HEK293 (cell line): ENCODE results near the gene PDK1.

ENCODE experiments used
- CTCF ChIA-PET: fragments of 350-600 bp; formaldehyde crosslinking; extraction: SDS; loops from one replicate; lab custom pipeline; 2021; ENCODE audit warnings: antibody characterized with exemption; lab: Yijun Ruan, JAX
- POLR2A ChIA-PET: fragments of 300-600 bp; formaldehyde crosslinking; extraction: SDS; loops from one replicate; lab custom pipeline; 2020; ENCODE audit warnings: antibody characterized with exemption, inconsistent platforms; lab: Yijun Ruan, JAX
- H3K27ac ChIP-seq: fragments of 200-500 bp; sonication (Bioruptor generic); 2 replicates; pipeline ENCODE4 v1.5.1; 2014; ENCODE audit warnings: low read depth, low read length, control low read depth, inconsistent platforms; ENCODE audit errors: extremely low read depth
- H3K36me3 ChIP-seq, 2 experiments: fragments of 200-500 bp in 1 of 2; sonication (Bioruptor generic) in 1 of 2; 1 replicate in 1 of 2; 2 replicates in 1 of 2; pipeline ENCODE4 v1.5.1; 2014 to 2017; ENCODE audit warnings: inconsistent platforms in 2 of 2, low read length in 2 of 2; ENCODE audit not compliant: control insufficient read depth in 2 of 2, insufficient read depth in 1 of 2
- H3K4me1 ChIP-seq: fragments of 200-500 bp; sonication (Bioruptor generic); 2 replicates; pipeline ENCODE4 v1.5.1; 2014; ENCODE audit warnings: mild to moderate bottlenecking, low read length, inconsistent platforms; ENCODE audit not compliant: control insufficient read depth, insufficient read depth
- H3K4me3 ChIP-seq: 2 replicates; pipeline ENCODE4 v1.5.1; 2011; ENCODE audit warnings: low read depth, mild to moderate bottlenecking, control low read depth, low read length, moderate library complexity
- H3K9me3 ChIP-seq: fragments of 200-500 bp; sonication (Bioruptor generic); 2 replicates; pipeline ENCODE4 v1.5.1; 2014; ENCODE audit warnings: low read depth, low read length, inconsistent platforms; ENCODE audit not compliant: control insufficient read depth, insufficient read depth
- SETDB1 ChIP-seq: IDR thresholded peaks from one replicate; pipeline ENCODE4 v1.6.1; 2017; ENCODE audit warnings: mild to moderate bottlenecking, low read length, moderate library complexity, mixed read lengths; ENCODE audit not compliant: insufficient read length
- TCF7L2 ChIP-seq: IDR thresholded peaks from 2 replicates; pipeline ENCODE4 v1.6.1; 2011; ENCODE audit warnings: low read depth, mild to moderate bottlenecking, inconsistent platforms, low read length, moderate library complexity, borderline replicate concordance
- ZBTB1 ChIP-seq: fragments of 450-650 bp; formaldehyde crosslinking; IDR thresholded peaks from 2 replicates; pipeline ENCODE4 v1.5.1; 2016; ENCODE audit warnings: missing biosample characterization, missing genetic modification characterization
- ZBTB21 ChIP-seq: fragments of 450-650 bp; formaldehyde crosslinking; IDR thresholded peaks from 2 replicates; pipeline ENCODE4 v1.5.1; 2017; ENCODE audit warnings: missing biosample characterization, missing genetic modification characterization
- ZFP41 ChIP-seq: fragments of 450-650 bp; formaldehyde crosslinking; IDR thresholded peaks from 2 replicates; pipeline ENCODE4 v1.5.1; 2016; ENCODE audit warnings: missing biosample characterization, missing genetic modification characterization, borderline replicate concordance
- ZIC2 ChIP-seq: fragments of 450-650 bp; formaldehyde crosslinking; IDR thresholded peaks from 2 replicates; pipeline ENCODE4 v1.5.1; 2016; ENCODE audit warnings: missing biosample characterization, missing genetic modification characterization
- ZNF221 ChIP-seq: fragments of 450-650 bp; formaldehyde crosslinking; IDR thresholded peaks from 2 replicates; pipeline ENCODE4 v1.5.1; 2017; ENCODE audit warnings: missing biosample characterization, missing genetic modification characterization, borderline replicate concordance
- ZNF394 ChIP-seq: fragments of 450-650 bp; formaldehyde crosslinking; IDR thresholded peaks from 2 replicates; pipeline ENCODE4 v1.5.1; 2016; ENCODE audit warnings: missing biosample characterization, missing genetic modification characterization, mild to moderate bottlenecking, moderate library complexity, borderline replicate concordance
- ZNF404 ChIP-seq: fragments of 450-650 bp; formaldehyde crosslinking; IDR thresholded peaks from 2 replicates; pipeline ENCODE4 v1.5.1; 2017; ENCODE audit warnings: missing biosample characterization, missing genetic modification characterization
- ZNF529 ChIP-seq: fragments of 450-650 bp; formaldehyde crosslinking; IDR thresholded peaks from 2 replicates; pipeline ENCODE4 v1.5.1; 2017; ENCODE audit warnings: missing genetic modification characterization, missing biosample characterization; ENCODE audit not compliant: insufficient replicate concordance
- ZNF624 ChIP-seq: fragments of 450-650 bp; formaldehyde crosslinking; IDR thresholded peaks from 2 replicates; pipeline ENCODE4 v1.5.1; 2017; ENCODE audit warnings: missing biosample characterization, missing genetic modification characterization
- ZNF645 ChIP-seq: fragments of 450-650 bp; formaldehyde crosslinking; IDR thresholded peaks from 2 replicates; pipeline ENCODE4; 2016; ENCODE audit warnings: missing biosample characterization, missing genetic modification characterization
- ZNF776 ChIP-seq: fragments of 450-650 bp; formaldehyde crosslinking; IDR thresholded peaks from 2 replicates; pipeline ENCODE4 v1.5.0; 2017; ENCODE audit warnings: missing biosample characterization, missing genetic modification characterization, borderline replicate concordance
- TF ChIP-seq, protein P1 (sequence below): fragments of 450-650 bp; formaldehyde crosslinking; conservative IDR thresholded peaks from 2 replicates; pipeline ENCODE4 v1.5.1; 2016; ENCODE audit warnings: low read depth, missing biosample characterization, missing genetic modification characterization
- TF ChIP-seq, protein P2 (sequence below): fragments of 450-650 bp; formaldehyde crosslinking; IDR thresholded peaks from 2 replicates; pipeline ENCODE4 v1.5.1; 2016; ENCODE audit warnings: missing biosample characterization, missing genetic modification characterization, low read depth
- TF ChIP-seq, protein P3 (sequence below): fragments of 450-650 bp; formaldehyde crosslinking; IDR thresholded peaks from 2 replicates; pipeline ENCODE4 v1.5.1; 2016; ENCODE audit warnings: missing biosample characterization, missing genetic modification characterization

PDK1 gene

DNA sequence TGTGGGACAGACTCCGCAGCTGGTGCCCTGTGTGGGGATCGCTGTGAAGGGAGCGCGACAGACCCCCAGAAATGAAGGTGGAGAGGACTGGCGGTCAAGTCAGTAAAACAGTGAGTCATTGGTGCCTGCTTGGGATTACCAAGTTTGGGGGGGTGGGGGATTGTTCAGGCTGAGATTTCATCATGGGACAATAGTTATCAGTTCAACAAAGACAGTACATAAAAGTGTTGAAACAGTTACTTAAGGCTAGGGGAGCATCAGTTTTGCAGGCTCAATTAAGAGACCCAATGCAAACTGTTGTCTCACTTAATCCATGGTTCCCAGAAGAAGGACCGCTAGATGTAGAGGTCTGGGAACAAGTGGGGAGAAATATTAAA lies 42.4 kb upstream of the PDK1 start (continued):
- TF ChIP-seq, protein P1, sequence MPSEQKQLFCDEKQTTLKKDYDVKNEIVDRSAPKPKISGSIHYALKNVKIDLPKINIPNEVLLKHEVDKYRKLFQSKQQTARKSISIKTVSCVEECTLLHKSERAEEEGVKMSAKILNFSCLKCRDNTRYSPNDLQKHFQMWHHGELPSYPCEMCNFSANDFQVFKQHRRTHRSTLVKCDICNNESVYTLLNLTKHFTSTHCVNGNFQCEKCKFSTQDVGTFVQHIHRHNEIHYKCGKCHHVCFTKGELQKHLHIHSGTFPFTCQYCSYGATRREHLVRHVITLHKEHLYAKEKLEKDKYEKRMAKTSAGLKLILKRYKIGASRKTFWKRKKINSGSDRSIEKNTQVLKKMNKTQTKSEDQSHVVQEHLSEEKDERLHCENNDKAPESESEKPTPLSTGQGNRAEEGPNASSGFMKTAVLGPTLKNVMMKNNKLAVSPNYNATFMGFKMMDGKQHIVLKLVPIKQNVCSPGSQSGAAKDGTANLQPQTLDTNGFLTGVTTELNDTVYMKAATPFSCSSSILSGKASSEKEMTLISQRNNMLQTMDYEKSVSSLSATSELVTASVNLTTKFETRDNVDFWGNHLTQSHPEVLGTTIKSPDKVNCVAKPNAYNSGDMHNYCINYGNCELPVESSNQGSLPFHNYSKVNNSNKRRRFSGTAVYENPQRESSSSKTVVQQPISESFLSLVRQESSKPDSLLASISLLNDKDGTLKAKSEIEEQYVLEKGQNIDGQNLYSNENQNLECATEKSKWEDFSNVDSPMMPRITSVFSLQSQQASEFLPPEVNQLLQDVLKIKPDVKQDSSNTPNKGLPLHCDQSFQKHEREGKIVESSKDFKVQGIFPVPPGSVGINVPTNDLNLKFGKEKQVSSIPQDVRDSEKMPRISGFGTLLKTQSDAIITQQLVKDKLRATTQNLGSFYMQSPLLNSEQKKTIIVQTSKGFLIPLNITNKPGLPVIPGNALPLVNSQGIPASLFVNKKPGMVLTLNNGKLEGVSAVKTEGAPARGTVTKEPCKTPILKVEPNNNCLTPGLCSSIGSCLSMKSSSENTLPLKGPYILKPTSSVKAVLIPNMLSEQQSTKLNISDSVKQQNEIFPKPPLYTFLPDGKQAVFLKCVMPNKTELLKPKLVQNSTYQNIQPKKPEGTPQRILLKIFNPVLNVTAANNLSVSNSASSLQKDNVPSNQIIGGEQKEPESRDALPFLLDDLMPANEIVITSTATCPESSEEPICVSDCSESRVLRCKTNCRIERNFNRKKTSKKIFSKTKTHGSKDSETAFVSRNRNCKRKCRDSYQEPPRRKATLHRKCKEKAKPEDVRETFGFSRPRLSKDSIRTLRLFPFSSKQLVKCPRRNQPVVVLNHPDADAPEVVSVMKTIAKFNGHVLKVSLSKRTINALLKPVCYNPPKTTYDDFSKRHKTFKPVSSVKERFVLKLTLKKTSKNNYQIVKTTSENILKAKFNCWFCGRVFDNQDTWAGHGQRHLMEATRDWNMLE = no peak
- no peak for TF ChIP-seq ZNF221 (tag by site-specific recombination)
- TF ChIP-seq SETDB1 = no peak
- TF ChIP-seq, protein P2, sequence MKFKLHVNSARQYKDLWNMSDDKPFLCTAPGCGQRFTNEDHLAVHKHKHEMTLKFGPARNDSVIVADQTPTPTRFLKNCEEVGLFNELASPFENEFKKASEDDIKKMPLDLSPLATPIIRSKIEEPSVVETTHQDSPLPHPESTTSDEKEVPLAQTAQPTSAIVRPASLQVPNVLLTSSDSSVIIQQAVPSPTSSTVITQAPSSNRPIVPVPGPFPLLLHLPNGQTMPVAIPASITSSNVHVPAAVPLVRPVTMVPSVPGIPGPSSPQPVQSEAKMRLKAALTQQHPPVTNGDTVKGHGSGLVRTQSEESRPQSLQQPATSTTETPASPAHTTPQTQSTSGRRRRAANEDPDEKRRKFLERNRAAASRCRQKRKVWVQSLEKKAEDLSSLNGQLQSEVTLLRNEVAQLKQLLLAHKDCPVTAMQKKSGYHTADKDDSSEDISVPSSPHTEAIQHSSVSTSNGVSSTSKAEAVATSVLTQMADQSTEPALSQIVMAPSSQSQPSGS (tag by site-specific recombination) = no peak
- TF ChIP-seq, all 188 proteins: peak for 0

DNA sequence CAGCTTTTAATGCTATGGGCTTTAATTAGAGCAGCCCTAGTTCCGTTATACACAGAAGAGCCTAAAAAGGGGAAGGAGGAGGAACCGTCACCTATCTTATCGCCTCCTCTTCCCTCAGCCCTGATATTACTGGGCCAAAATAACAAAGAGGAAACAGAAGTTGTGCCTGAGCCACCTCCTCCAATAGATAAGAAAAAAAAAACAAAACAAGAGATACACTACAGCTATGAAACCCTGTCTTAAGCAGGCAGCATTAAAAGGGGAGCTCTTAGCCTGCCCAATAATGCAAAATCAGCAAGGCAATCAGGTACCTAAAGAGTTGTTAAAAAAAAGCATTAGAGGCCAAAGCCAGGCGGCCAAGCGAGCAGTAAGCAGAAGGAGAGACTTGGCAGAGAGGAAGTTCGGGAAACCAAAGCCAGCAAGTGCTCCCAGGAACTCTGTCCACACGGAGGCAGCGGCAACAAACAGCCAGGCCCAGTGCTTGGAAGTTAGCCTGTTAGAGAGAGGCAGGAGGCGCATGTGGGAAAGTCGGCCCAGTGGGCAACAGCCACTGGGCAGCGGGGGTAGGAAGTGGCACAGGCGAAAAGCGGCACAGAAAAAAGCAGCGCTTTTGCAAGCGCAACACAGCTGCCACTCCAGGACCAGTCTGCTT lies 41.8 kb upstream of the PDK1 start:
- Histone ChIP-seq H3K4me3 (no peak overlapping the region), H3K27ac (no peak overlapping the region), H3K9me3 (no peaks in the 10 kb centered on the region), H3K4me1 (no peaks in the 10 kb centered on the region), H3K36me3 (no peaks in the 10 kb centered on the region)
- POLR2A ChIA-PET = no interaction called here
- CTCF ChIA-PET = no interaction called here
- TF ChIP-seq ZNF776 (tag by site-specific recombination) = no peak
- TF ChIP-seq, protein P3, sequence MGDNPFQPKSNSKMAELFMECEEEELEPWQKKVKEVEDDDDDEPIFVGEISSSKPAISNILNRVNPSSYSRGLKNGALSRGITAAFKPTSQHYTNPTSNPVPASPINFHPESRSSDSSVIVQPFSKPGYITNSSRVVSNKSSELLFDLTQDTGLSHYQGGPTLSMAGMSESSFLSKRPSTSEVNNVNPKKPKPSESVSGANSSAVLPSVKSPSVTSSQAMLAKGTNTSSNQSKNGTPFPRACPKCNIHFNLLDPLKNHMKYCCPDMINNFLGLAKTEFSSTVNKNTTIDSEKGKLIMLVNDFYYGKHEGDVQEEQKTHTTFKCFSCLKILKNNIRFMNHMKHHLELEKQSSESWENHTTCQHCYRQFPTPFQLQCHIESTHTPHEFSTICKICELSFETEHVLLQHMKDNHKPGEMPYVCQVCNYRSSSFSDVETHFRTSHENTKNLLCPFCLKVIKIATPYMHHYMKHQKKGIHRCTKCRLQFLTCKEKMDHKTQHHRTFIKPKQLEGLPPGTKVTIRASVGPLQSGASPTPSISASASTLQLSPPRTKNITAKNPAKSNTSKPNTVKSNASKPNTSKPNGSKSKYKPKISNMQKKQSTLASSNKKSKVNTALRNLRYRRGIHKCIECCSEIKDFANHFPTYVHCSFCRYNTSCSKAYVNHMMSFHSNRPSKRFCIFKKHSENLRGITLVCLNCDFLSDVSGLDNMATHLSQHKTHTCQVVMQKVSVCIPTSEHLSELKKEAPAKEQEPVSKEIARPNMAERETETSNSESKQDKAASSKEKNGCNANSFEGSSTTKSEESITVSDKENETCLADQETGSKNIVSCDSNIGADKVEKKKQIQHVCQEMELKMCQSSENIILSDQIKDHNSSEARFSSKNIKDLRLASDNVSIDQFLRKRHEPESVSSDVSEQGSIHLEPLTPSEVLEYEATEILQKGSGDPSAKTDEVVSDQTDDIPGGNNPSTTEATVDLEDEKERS = no peak
- TF ChIP-seq ZNF529 (tag by site-specific recombination) = no peak
- no peak for TF ChIP-seq TCF7L2
- TF ChIP-seq ZIC2 (tag by site-specific recombination) = no peak
- no peak for TF ChIP-seq ZNF624
- TF ChIP-seq ZNF645 (tag by site-specific recombination) = no peak
- TF ChIP-seq ZNF404 = no peak
- TF ChIP-seq ZFP41 (tag by site-specific recombination) = no peak
- no peak for TF ChIP-seq ZBTB1 (tag by site-specific recombination)
- TF ChIP-seq ZBTB21 (tag by site-specific recombination) = no peak
- no peak for TF ChIP-seq ZNF394 (tag by site-specific recombination)
